Smooth muscle cell (in vitro differentiated cells): Measurements from ENCODE around the gene RPL28. TPM values are rescaled to one million over a fixed set of nuclear protein-coding genes. Genes with fewer than 3 reads are reported as not detected.

Experiments used
- DNase-seq: peaks from one replicate; lab custom pipeline; 2025; ENCODE audit not compliant: unreplicated experiment; lab: John Stamatoyannopoulos, UW
- H2AFZ ChIP-seq: fragments of 200-600 bp; sonication (generic); 2 replicates; pipeline ENCODE4 v1.6.0; 2016; ENCODE audit warnings: antibody characterized with exemption, low read depth, mild to moderate bottlenecking
- H3F3A ChIP-seq: fragments of 200-600 bp; sonication (generic); 2 replicates; pipeline ENCODE4 v1.6.0; 2017; ENCODE audit warnings: antibody characterized with exemption, low read depth
- H3K27ac ChIP-seq: fragments of 200-600 bp; sonication (generic); 2 replicates; pipeline ENCODE4 v1.5.1; 2016; ENCODE audit warnings: low read depth, mild to moderate bottlenecking
- H3K27me3 ChIP-seq: fragments of 200-600 bp; sonication (generic); 2 replicates; pipeline ENCODE4 v1.6.1; 2016; ENCODE audit warnings: low read depth, mild to moderate bottlenecking
- H3K36me3 ChIP-seq: fragments of 200-600 bp; sonication (generic); 2 replicates; pipeline ENCODE4 v1.5.1; 2016; ENCODE audit warnings: low read depth
- H3K4me1 ChIP-seq: fragments of 200-600 bp; sonication (generic); 2 replicates; pipeline ENCODE4 v1.5.1; 2016; ENCODE audit warnings: low read depth
- H3K4me2 ChIP-seq: fragments of 200-600 bp; sonication (generic); 2 replicates; pipeline ENCODE4 v1.6.0; 2016; ENCODE audit warnings: mild to moderate bottlenecking
- H3K4me3 ChIP-seq: fragments of 200-600 bp; sonication (generic); 2 replicates; pipeline ENCODE4 v1.5.1; 2016; ENCODE audit warnings: mild to moderate bottlenecking
- H3K79me2 ChIP-seq: fragments of 200-600 bp; sonication (generic); 2 replicates; pipeline ENCODE4 v1.6.0; 2016; ENCODE audit warnings: low read depth, mild to moderate bottlenecking
- H3K9ac ChIP-seq: fragments of 200-600 bp; sonication (generic); 2 replicates; pipeline ENCODE4 v1.6.0; 2016; ENCODE audit warnings: low read depth
- H3K9me3 ChIP-seq: fragments of 200-600 bp; sonication (generic); replicated peaks from 2 replicates; pipeline ENCODE4 v1.5.1; 2016; ENCODE audit warnings: low read depth
- H4K20me1 ChIP-seq: fragments of 200-600 bp; sonication (generic); 2 replicates; pipeline ENCODE4 v1.6.0; 2016; ENCODE audit warnings: low read depth
- WGBS: methylation state at CpG from one replicate; pipeline ENCODE4 v1.1.7; 2016; ENCODE audit warnings: low lambda C conversion rate; 5-methylcytosine and 5-hydroxymethylcytosine counted together
- polyA plus RNA-seq: library from polyadenylated mRNA; unstranded; fragments of >200 nt; fragmentation: Nextera tagmentation; extraction: Ambion mirVana; gene quantifications from 2 replicates; pipeline ENCODE4 v1.2.1, GENCODE V29; 2016
- total RNA-seq: library from RNA; depleted of rRNA; stranded (reverse); fragments of >200 nt; gene quantifications from 2 replicates; pipeline ENCODE4 v1.2.3, GENCODE V29; 2014
- TF ChIP-seq, protein P1 (sequence below): fragments of 200-600 bp; sonication (generic); IDR thresholded peaks from 2 replicates; pipeline ENCODE4 v1.5.1; 2017; ENCODE audit warnings: borderline replicate concordance, mild to moderate bottlenecking, antibody characterized with exemption; ENCODE audit not compliant: insufficient read depth, poor library complexity, severe bottlenecking

Gene RPL28
- total and polyA plus RNA-seq, 2 experiments from 2014 or later, result 515 to 1,108 TPM

DNA sequence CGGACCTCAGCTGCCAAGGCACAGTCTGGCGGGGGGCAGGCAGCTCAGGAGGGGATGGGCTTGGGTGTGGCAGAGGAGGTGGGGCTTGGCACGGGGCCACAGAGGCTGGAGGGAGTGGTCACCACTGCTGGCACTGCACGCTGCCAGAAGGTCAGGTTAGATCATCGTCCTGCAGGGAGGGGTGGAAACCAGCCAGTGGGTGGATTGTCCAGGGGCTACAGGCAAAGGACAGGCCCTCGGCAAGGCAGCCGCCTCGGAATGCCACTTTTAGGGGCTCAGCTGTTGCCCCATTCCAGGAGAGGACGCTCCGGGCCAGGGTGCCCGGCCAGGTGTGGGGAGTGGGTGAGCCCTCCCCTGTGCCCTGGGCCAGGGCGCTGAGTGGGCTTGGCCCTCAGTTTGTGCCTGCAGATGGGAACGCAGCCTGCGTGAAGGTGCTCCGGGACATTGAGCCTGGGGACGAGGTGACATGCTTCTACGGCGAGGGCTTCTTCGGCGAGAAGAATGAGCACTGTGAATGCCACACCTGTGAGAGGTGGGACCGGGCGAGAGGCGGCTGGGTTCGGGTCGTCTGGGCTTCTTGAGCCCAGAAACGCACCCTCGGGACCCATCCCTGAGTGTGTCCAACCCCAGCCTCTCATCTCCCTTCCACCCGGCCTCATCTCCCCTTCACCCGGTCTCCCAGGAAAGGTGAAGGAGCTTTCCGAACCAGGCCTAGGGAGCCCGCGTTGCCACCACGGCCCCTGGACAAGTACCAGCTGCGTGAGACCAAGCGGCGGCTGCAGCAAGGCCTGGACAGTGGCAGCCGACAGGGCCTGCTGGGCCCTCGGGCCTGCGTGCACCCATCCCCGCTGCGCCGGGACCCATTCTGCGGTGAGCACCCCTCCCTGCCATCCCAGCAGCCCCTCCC, 39.7 kb upstream of the RPL28 start:
- Histone ChIP-seq H4K20me1 (peaks cover 8% of the 10 kb centered on the region), H3K9ac (no peak overlapping the region), H3K4me1 (peaks cover 13% of the 10 kb centered on the region), H2AFZ (no peak overlapping the region), H3K4me2 (no peak overlapping the region), H3K79me2 (peaks cover 5% of the 10 kb centered on the region), H3K27ac (no peak overlapping the region), H3K36me3 (no peaks in the 10 kb centered on the region), H3K9me3 (no peaks in the 10 kb centered on the region), H3K4me3 (no peak overlapping the region), H3K27me3 (no peaks in the 10 kb centered on the region), H3F3A (no peaks in the 10 kb centered on the region)
- DNase-seq, result no peak
- WGBS, result 90% methylated on average over 41 of the region's 43 CpGs
- TF ChIP-seq, protein P1, sequence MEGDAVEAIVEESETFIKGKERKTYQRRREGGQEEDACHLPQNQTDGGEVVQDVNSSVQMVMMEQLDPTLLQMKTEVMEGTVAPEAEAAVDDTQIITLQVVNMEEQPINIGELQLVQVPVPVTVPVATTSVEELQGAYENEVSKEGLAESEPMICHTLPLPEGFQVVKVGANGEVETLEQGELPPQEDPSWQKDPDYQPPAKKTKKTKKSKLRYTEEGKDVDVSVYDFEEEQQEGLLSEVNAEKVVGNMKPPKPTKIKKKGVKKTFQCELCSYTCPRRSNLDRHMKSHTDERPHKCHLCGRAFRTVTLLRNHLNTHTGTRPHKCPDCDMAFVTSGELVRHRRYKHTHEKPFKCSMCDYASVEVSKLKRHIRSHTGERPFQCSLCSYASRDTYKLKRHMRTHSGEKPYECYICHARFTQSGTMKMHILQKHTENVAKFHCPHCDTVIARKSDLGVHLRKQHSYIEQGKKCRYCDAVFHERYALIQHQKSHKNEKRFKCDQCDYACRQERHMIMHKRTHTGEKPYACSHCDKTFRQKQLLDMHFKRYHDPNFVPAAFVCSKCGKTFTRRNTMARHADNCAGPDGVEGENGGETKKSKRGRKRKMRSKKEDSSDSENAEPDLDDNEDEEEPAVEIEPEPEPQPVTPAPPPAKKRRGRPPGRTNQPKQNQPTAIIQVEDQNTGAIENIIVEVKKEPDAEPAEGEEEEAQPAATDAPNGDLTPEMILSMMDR, result no peak

DNA sequence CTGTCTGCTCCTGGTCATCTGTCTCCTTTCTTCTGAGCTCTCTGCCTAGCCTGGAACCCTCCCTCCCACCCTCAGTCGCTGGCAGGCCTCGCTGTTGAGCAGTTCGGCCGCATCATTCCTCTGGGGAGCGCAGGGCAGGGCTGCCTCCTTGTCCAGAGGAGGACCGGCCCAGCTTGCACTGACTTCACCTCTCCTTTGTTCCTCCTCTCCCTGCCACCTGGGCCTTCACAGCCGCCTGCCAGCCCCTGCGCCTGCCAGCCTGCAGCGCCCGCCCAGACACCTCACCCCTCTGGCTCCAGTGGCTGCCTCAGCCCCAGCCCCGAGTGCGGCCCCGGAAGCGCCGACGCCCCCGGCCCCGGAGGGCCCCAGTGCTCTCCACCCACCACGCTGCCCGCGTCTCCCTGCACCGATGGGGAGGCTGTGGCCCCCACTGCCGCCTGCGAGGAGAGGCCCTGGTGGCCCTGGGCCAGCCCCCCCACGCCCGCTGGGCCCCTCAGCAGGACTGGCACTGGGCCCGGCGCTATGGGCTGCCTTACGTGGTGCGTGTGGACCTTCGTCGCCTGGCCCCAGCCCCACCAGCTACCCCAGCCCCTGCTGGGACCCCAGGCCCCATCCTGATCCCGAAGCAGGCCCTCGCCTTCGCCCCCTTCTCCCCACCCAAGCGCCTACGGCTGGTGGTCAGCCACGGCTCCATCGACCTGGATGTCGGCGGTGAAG, 38.8 kb upstream of the RPL28 start:
- Histone ChIP-seq H3K9me3 (no peaks in the 10 kb centered on the region), H4K20me1 (peaks cover under 1% of the 10 kb centered on the region), H2AFZ (no peak overlapping the region), H3K4me1 (peaks cover 7% of the 10 kb centered on the region), H3K36me3 (no peaks in the 10 kb centered on the region), H3K4me3 (no peak overlapping the region), H3F3A (no peaks in the 10 kb centered on the region), H3K27ac (no peak overlapping the region), H3K27me3 (peaks cover 4% of the 10 kb centered on the region), H3K9ac (no peak overlapping the region), H3K4me2 (no peak overlapping the region), H3K79me2 (no peaks in the 10 kb centered on the region)
- DNase-seq, result no peak
- 95% methylated on average over 29 of the region's 41 CpGs for WGBS
- TF ChIP-seq, protein P1, result no peak

DNA sequence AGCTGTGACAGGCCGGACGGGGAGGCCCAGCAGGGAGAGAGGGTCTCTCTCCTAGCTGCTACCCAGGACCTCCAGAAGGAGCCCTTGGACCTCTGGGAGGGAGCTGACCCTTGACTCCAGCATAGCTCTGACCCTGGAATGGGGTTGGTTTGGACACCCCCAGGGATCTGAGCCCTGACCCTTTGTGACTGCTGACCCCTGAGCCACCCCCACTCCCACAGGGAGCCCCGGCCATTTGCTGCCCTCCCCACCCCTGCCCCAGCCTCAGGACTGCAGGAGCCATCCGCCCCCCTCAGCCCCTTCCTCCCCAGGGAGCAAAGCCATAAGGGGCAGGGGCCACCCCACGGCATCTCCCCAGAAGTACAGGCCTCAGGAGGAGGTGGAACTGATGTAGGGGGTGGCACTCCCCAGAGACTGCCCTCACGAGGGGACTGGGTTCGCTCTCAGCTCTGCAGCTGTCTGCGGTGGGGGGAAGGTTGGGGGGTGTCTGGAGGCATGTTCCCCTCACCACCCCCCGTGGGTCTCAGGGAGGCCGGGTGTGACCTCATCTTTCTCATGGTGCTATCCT, 38.2 kb upstream of the RPL28 start:
- Histone ChIP-seq H3F3A (no peaks in the 10 kb centered on the region), H2AFZ (no peak overlapping the region), H3K79me2 (no peaks in the 10 kb centered on the region), H3K9ac (no peak overlapping the region), H3K36me3 (no peaks in the 10 kb centered on the region), H4K20me1 (no peaks in the 10 kb centered on the region), H3K27me3 (peaks cover 5% of the 10 kb centered on the region), H3K4me1 (peaks cover 5% of the 10 kb centered on the region), H3K4me3 (no peak overlapping the region), H3K27ac (no peak overlapping the region), H3K4me2 (no peak overlapping the region), H3K9me3 (no peaks in the 10 kb centered on the region)
- 99% methylated on average over 9 of the region's 10 CpGs for WGBS
- no peak for DNase-seq
- TF ChIP-seq, protein P1, result no peak
